GM23248 (cell line): ENCODE results near the gene CFAP298. TPM values are rescaled to one million over a fixed set of nuclear protein-coding genes. Genes with fewer than 3 reads are reported as not detected.
"Not testable (repeated sequence)": the region's sequence is repeated elsewhere in the genome, so short reads cannot be mapped to it uniquely, and the experiment has no call there.

Source experiments
- DNase-seq: peaks from one replicate; pipeline ENCODE4 v3.0.0-alpha.2; 2015
- H2AFZ ChIP-seq: fragments of 200-600 bp; sonication (generic); 2 replicates; pipeline ENCODE4 v1.6.1; 2016; ENCODE audit warnings: antibody characterized with exemption
- H3F3A ChIP-seq: fragments of 200-600 bp; sonication (generic); 2 replicates; pipeline ENCODE4 v1.6.1; 2016; ENCODE audit warnings: mild to moderate bottlenecking, antibody characterized with exemption, mixed run types; ENCODE audit not compliant: insufficient read depth
- H3K27ac ChIP-seq: fragments of 200-600 bp; sonication (generic); 2 replicates; pipeline ENCODE4 v1.5.1; 2016; ENCODE audit warnings: mild to moderate bottlenecking
- H3K27me3 ChIP-seq: fragments of 200-600 bp; sonication (generic); replicated peaks from 2 replicates; pipeline ENCODE4 v1.6.1; 2016; ENCODE audit warnings: mild to moderate bottlenecking; ENCODE audit not compliant: insufficient read depth
- H3K36me3 ChIP-seq: fragments of 200-600 bp; sonication (generic); 2 replicates; pipeline ENCODE4 v1.6.1; 2016; ENCODE audit warnings: low read depth, mild to moderate bottlenecking
- H3K4me1 ChIP-seq: fragments of 200-600 bp; sonication (generic); 2 replicates; pipeline ENCODE4 v1.6.1; 2016; ENCODE audit warnings: mild to moderate bottlenecking; ENCODE audit not compliant: insufficient read depth
- H3K4me2 ChIP-seq: fragments of 200-600 bp; sonication (generic); one replicate; pipeline ENCODE4 v1.6.1; 2016; ENCODE audit warnings: mild to moderate bottlenecking; ENCODE audit not compliant: unreplicated experiment
- H3K4me3 ChIP-seq: fragments of 200-600 bp; sonication (generic); 2 replicates; pipeline ENCODE4 v1.5.1; 2016; ENCODE audit warnings: mild to moderate bottlenecking
- H3K79me2 ChIP-seq: fragments of 200-600 bp; sonication (generic); 2 replicates; pipeline ENCODE4 v1.6.1; 2016; ENCODE audit warnings: mild to moderate bottlenecking; ENCODE audit not compliant: insufficient read depth
- H3K9ac ChIP-seq: fragments of 200-600 bp; sonication (generic); 2 replicates; pipeline ENCODE4 v1.6.1; 2016; ENCODE audit warnings: mild to moderate bottlenecking
- H3K9me2 ChIP-seq: fragments of 200-600 bp; sonication (generic); 2 replicates; pipeline ENCODE4 v1.6.1; 2016; ENCODE audit warnings: mixed run types, mild to moderate bottlenecking, moderate library complexity; ENCODE audit not compliant: insufficient read depth
- H3K9me3 ChIP-seq: fragments of 200-600 bp; sonication (generic); one replicate; pipeline ENCODE4 v1.6.1; 2017; ENCODE audit warnings: low read depth
- H4K20me1 ChIP-seq: fragments of 200-600 bp; sonication (generic); 2 replicates; pipeline ENCODE4 v1.6.0; 2016; ENCODE audit not compliant: insufficient read depth
- EZH2 ChIP-seq: fragments of 200-600 bp; sonication (generic); IDR thresholded peaks from 2 replicates; pipeline ENCODE4 v1.6.1; 2018; ENCODE audit warnings: antibody characterized with exemption, mild to moderate bottlenecking; ENCODE audit not compliant: insufficient read depth, poor library complexity, severe bottlenecking
- EZH2phosphoT487 ChIP-seq: fragments of 200-600 bp; sonication (generic); IDR thresholded peaks from 2 replicates; pipeline ENCODE4 v1.6.1; 2018; ENCODE audit warnings: antibody characterized with exemption, moderate library complexity, mild to moderate bottlenecking, low read depth; ENCODE audit not compliant: insufficient read depth
- WGBS, 2 experiments: methylation state at CpG; one replicate each; pipeline ENCODE4 v1.1.6; 2015 to 2017; ENCODE audit warnings: low lambda C conversion rate in 2 of 2, low coverage in 1 of 2; ENCODE audit errors: missing lambda C conversion rate in 2 of 2; 5-methylcytosine and 5-hydroxymethylcytosine counted together
- in situ Hi-C: fragments of 300-500 bp; cut with MboI; formaldehyde crosslinking; loops from 2 replicates; pipeline ENCODE4 v1.15.0; 2020
- polyA plus RNA-seq: library from polyadenylated mRNA; unstranded; fragments of >200 nt; fragmentation: Nextera tagmentation; extraction: Ambion mirVana; gene quantifications from 2 replicates; pipeline ENCODE4 v1.2.1, GENCODE V29; 2016
- total RNA-seq: library from RNA; depleted of rRNA; stranded (reverse); fragments of >200 nt; shearing (Covaris generic); gene quantifications from 2 replicates; pipeline ENCODE4 v1.2.3, GENCODE V29; 2014

CFAP298 gene
- total and polyA plus RNA-seq, 2 experiments from 2014 or later = 20.5 to 53.9 TPM

DNA sequence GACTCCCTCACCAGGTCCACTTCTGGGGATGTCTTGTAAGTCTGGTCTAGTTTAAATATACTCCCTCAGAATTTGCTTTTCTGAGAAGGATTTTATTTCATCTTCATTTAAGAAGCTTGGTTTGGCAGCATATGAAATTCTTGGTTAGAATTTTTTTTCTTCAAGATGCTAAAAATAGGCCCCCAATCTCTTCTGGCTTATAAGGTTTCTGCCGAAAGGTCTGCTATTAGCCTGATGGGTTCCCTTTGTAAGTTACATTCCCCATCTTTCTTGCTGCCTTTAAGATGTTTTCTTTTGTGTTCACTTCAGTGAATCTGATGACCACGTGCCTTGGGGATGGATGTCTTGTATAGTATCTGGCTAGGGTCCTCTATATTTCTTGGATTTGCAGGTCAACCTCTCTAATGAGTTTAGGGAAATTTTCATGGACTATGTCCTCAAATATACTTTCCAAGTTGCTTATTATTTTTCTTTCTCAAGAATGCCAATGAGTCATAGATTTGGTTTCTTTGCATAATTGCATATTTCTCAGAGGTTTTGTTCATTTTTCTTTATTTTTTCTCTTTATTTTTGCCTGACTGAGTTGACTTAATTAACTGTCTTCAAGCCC is 46.2 kb downstream of the CFAP298 start:
- no peak overlapping the region for H2AFZ ChIP-seq
- no peaks in the 10 kb centered on the region for H3K27me3 ChIP-seq
- peak; percentile 52 for DNase-seq
- H3K4me3 ChIP-seq = no peak overlapping the region
- no peaks in the 10 kb centered on the region for H3K9me2 ChIP-seq
- H3K36me3 ChIP-seq = no peaks in the 10 kb centered on the region
- H3K79me2 ChIP-seq = no peaks in the 10 kb centered on the region
- WGBS, 2 experiments = 92 to 93% methylated on average over 2 of the region's 2 CpGs
- H4K20me1 ChIP-seq = no peaks in the 10 kb centered on the region
- H3F3A ChIP-seq = peaks cover 9% of the 10 kb centered on the region; the same call in 1 of the 2 replicates
- H3K9ac ChIP-seq = no peak overlapping the region
- peaks cover 3% of the 10 kb centered on the region; the same call in 1 of the 2 replicates for H3K4me1 ChIP-seq
- H3K4me2 ChIP-seq = no peak overlapping the region
- TF ChIP-seq EZH2phosphoT487 (no peak), EZH2 (no peak)
- H3K9me3 ChIP-seq = no peaks in the 10 kb centered on the region
- in situ Hi-C loops = no loop called here
- no peak overlapping the region for H3K27ac ChIP-seq

DNA sequence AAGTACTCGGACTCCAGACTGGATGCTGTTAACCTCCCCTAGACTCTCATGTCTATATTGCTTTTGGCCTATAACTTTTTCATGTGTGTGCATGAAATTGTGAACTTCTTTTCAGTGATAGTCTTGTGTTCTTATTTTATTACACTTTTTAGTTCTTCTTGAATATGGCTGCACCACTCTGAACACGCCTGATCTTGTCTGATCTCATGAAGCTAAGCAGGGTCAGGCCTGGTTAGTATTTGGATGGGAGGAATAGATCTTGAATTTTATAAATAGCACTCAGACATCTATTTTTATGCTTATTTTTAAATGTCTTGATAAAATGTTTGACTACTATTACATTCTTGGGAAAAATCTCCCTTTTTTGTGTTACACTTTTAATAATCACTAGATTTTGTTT is 49.3 kb downstream of the CFAP298 start:
- no peaks in the 10 kb centered on the region for H4K20me1 ChIP-seq
- no peak overlapping the region for H3K4me2 ChIP-seq
- 62% methylated on average over 2 of the region's 2 CpGs for WGBS, 2 experiments
- peaks cover 3% of the 10 kb centered on the region; the same call in 1 of the 2 replicates for H3K4me1 ChIP-seq
- peak overlapping the region; percentile 50; the same call in 1 of the 2 replicates for H2AFZ ChIP-seq
- H3K36me3 ChIP-seq = no peaks in the 10 kb centered on the region
- H3K27me3 ChIP-seq = no peaks in the 10 kb centered on the region
- H3K9me3 ChIP-seq = no peaks in the 10 kb centered on the region
- DNase-seq = no peak
- H3K79me2 ChIP-seq = no peaks in the 10 kb centered on the region
- no peak overlapping the region for H3K9ac ChIP-seq
- no peak overlapping the region for H3K27ac ChIP-seq
- H3K4me3 ChIP-seq = no peak overlapping the region
- no peak for TF ChIP-seq EZH2
- TF ChIP-seq EZH2phosphoT487 = no peak
- no peaks in the 10 kb centered on the region for H3F3A ChIP-seq
- H3K9me2 ChIP-seq = no peaks in the 10 kb centered on the region
- in situ Hi-C loops = no loop called here

DNA sequence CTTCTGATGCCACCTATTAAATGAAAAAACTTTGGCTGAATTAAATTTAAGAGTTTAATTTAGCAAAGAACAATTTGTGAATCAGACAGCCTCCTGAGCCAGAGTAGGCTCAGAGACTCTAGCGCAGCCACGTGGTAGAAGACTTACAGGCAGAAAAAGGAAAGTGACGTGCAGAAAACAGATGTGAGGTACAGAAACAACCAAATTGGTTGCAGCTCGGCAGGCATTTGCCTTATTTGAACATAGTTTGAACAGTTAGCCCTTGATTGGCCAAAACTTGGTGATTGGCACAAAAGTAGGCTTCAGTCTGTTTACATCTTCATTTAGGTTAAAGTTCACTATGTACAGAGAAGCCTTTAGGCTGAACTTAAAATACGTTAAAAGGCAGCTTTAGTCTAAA is 49.8 kb downstream of the CFAP298 start:
- Histone ChIP-seq H3K9me3 (no peaks in the 10 kb centered on the region), H3K36me3 (no peaks in the 10 kb centered on the region), H4K20me1 (no peaks in the 10 kb centered on the region), H3F3A (no peaks in the 10 kb centered on the region), H3K4me1 (peaks cover 3% of the 10 kb centered on the region; the same call in 1 of the 2 replicates), H3K4me3 (no peak overlapping the region), H3K9me2 (no peaks in the 10 kb centered on the region), H3K27ac (no peak overlapping the region), H3K79me2 (no peaks in the 10 kb centered on the region), H2AFZ (peak overlapping the region; percentile 50), H3K27me3 (no peaks in the 10 kb centered on the region), H3K9ac (no peak overlapping the region), H3K4me2 (no peak overlapping the region)
- TF ChIP-seq EZH2phosphoT487 = no peak
- no peak for TF ChIP-seq EZH2
- WGBS, 2 experiments = 42 to 43% methylated on average over 5 of the region's 5 CpGs
- peak; percentile 85 for DNase-seq
- in situ Hi-C loops = no loop called here

DNA sequence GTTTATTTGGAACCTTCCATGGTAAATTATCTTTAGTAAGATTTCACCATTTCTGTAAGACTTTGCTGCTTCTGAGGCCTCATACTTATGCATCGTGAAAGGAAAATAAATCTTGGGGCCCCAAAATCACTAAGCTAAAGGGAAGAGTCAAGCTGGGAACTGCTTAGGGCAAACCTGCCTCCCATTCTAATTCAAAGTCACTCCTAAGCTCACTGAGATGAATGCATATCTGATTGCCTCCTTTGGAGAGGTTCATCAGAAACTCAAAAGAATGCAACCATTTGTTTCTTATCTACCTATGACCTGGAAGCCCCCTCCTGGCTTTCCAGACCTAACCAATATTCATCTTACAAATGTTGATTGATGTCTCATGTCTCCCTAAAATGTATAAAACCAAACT is 50.7 kb downstream of the CFAP298 start:
- H2AFZ ChIP-seq, H3K9me3 ChIP-seq, H3K9ac ChIP-seq, H3K9me2 ChIP-seq, DNase-seq, in situ Hi-C loops, H3F3A ChIP-seq, H3K27ac ChIP-seq, H3K36me3 ChIP-seq, H3K27me3 ChIP-seq, H3K4me3 ChIP-seq, H4K20me1 ChIP-seq, H3K4me1 ChIP-seq, H3K79me2 ChIP-seq, H3K4me2 ChIP-seq: not testable (repeated sequence)
- 91 to 95% methylated on average over 1 of the region's 1 CpG for WGBS, 2 experiments

DNA sequence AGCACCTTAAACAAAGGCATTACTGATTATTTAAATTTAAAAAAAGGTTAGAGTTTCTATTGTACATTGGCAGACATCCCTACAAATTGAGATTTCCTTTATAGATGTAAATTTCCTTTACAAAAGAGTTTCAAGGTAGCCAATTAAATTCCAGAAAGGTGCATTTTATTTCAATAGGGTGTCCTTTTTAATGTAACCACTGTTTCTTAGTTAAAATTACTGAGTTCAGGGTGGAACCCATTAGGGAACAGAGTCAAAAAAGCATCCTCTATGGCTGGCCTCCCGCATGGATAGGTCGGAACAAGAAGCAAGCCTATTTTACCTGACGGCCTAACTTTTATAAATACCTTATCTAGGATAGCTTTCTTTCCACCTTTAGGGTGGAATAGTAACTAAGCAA is 51.3 kb downstream of the CFAP298 start:
- DNase-seq = no peak
- H3K9me2 ChIP-seq = no peaks in the 10 kb centered on the region
- TF ChIP-seq EZH2 (no peak), EZH2phosphoT487 (no peak)
- in situ Hi-C loops = no loop called here
- H3K79me2 ChIP-seq = no peaks in the 10 kb centered on the region
- no peak overlapping the region for H3K4me2 ChIP-seq
- WGBS, 2 experiments = 95 to 96% methylated on average over 3 of the region's 3 CpGs
- H4K20me1 ChIP-seq = no peaks in the 10 kb centered on the region
- H3K27me3 ChIP-seq = no peaks in the 10 kb centered on the region
- no peak overlapping the region for H3K4me3 ChIP-seq
- H3K9me3 ChIP-seq = no peaks in the 10 kb centered on the region
- H3K36me3 ChIP-seq = no peaks in the 10 kb centered on the region
- no peak overlapping the region for H2AFZ ChIP-seq
- H3K9ac ChIP-seq = no peak overlapping the region
- H3K4me1 ChIP-seq = no peaks in the 10 kb centered on the region
- H3K27ac ChIP-seq = no peak overlapping the region
- H3F3A ChIP-seq = no peaks in the 10 kb centered on the region
